HG03457 (cell line): ENCODE measurements around the gene C2orf72.

Source experiments
- ATAC-seq: cut with Tn5 transposase; IDR thresholded peaks from one replicate; pipeline ENCODE4 v1.9.1; 2021; ENCODE audit warnings: moderate number of reproducible peaks; ENCODE audit not compliant: unreplicated experiment

Gene C2orf72

DNA sequence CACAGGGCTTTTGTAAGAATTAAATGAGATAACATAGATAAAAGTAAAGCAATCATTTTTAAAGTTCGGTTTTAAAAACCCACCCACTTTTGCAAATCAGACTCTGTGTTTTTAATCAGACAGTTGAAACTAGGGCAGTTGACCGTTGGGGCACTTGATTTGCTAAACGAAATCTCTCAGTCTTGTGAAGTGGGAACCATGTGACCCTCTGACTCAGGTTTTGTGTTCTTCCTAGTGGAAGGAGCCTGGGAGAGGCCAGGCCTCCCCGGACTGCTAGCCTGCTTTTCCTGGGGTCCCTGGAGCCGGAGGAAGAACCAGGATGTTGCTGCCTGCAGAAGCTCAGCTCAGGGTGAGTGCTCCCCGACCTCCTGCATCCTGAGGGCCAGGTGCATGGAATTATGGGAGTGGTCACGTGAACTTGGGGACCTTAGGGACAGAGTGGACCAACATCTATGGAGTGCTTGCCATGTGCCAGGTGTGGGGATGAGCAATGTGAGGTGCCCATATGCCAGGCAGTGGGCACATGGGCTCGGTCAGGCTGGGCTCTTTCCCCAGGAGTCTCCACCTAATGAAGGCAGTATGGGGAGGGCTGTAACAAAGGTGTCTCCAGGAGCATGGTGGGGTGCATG, 3.9 kb downstream of the C2orf72 start:
- ATAC-seq, result no peak

DNA sequence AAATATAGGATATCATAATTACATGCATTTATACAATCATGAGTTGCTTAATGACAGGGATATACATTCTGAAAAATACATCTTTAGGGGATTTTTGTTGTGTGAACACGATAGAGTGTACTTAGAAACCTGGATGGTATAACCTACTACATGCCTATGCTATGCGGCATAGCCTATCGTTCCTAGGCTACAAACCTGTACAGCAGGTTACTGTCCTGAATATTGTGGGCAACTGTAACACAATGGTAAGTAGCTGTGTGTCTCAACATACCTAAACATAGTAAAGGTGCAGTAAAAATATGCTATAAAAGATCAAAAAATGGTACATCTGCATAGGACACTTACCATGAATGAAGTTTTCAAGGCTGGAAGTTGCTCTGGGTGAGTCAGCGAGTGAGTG, 6.5 kb downstream of the C2orf72 start:
- ATAC-seq, result no peak

DNA sequence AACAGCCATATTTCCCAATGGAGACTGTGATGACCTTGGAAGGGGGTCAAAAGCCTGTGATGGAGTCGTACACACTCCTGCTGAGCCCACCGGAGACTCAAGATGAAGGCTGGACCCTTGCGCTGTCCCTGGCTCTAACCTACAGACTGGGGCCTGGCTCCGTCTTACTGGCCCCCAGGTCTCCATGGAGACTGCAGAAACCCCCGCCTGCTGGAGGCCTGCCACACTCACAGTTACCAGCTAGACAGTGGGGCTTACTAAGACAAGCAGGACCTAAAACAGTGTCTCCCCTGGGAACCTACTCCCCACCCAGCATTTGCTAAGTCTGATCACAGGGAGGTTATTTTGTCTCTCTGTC, 9.6 kb downstream of the C2orf72 start:
- ATAC-seq, result no peak

DNA sequence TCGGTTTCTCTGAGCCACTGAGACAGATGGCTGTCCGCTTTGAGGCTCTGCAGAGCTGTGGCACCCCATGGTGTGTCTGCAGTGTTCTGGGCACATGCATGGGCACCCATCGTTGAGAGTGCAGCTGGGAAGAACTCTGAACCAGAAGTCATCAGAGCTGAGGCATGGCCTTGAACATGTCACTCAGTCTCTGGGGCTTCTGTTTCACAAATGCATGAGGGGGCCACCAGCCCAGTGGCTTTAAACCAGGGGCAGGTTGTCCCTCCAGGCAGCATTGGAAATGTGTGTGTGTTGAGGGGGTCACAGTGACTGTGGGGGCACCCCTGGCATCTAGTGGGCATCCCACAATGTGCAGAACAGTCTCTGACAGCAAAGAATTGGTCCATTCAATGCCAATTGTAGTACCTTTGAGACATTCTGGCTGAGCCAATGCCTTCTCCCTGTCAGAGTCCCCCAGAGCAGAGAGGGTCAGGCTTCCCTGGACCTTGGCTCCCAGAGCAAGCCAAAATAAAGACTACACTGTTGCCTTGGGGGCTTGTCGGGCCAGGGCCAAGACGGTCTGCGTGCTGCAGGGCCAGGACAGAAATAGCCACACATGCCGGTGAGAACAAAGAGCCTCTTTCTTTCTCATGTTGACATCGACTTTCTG, 10.1 kb downstream of the C2orf72 start:
- no peak for ATAC-seq

DNA sequence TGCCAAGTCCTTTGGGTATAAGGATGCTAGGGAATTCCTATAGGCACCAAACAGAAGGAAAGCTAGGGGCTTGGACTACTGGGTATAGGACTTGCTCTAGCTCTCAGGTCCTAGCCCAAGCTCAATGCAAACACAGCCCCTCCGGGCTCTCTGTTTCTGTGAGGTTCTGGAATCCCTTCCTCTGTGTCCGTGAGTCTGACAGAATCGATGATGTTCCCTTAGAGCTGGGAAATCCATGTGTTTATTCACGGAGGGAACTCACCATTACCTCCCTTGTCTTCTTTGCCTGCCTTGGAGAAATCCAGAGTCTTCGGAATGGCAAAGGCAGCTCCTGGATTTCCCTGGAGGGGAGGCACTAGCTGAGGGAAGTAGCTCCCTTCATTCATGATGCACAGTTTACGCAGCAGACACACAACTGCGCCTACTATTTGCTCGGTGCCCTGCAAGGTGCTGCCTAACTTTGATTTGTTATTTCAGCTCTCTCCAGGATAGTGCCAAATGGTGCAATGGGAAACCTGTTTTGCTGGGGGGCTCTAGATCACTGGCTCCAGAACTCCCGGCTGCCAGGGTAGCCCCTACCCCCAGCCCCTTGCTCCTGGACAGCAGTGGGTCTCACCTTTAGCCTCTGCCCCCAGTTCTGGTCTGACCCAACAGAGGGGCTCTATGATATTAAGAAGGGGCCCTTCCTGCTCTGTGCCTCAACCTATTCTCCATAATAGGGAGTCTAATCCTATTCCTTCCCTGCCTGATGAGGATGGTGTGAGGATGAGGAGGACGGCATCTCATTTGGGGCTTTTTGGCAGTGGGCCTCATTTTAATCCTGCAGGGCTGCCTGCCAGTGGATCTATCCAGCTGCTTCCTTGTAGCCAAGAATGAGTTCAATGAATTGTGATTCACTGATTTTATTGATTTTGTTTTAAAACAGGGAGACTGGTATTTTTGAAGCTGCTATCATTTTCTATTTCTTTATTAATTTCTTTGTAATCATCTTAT, 10.9 kb downstream of the C2orf72 start:
- ATAC-seq, result no peak

DNA sequence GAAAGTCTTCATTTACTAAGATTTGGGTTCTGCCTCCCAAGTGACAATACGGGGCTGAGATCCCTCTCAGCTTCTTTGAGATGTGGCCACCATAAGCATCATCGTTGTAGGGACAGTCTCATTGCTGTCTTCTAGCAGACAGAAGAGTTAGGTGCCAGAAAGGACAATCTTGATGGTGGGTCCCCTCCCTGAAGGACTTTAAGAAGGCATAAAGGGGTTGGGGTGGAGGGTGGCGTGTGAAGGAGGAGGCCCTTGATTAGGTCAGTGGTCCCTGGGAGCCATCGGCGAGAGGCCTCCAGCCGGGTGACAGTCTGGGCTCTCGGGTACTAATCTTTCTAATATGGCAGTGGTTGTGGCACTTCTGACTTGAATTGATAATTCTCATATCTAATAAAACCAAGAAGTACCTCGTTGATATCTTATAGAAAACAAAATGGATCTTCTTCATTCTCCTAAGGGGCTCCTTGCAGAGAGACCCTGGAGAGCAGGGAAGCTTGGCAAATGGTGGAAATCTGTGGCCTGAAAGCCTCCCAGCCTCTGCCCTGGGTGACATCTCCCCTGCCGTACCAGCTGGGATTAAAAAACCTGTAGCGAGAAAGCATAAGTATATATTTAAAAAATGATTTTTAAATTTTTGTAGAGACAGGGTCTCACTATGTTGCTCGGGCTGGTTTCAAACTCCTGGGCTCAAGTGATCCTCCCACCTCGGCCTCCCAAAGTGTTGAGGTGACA, 12.1 kb downstream of the C2orf72 start:
- no peak for ATAC-seq

DNA sequence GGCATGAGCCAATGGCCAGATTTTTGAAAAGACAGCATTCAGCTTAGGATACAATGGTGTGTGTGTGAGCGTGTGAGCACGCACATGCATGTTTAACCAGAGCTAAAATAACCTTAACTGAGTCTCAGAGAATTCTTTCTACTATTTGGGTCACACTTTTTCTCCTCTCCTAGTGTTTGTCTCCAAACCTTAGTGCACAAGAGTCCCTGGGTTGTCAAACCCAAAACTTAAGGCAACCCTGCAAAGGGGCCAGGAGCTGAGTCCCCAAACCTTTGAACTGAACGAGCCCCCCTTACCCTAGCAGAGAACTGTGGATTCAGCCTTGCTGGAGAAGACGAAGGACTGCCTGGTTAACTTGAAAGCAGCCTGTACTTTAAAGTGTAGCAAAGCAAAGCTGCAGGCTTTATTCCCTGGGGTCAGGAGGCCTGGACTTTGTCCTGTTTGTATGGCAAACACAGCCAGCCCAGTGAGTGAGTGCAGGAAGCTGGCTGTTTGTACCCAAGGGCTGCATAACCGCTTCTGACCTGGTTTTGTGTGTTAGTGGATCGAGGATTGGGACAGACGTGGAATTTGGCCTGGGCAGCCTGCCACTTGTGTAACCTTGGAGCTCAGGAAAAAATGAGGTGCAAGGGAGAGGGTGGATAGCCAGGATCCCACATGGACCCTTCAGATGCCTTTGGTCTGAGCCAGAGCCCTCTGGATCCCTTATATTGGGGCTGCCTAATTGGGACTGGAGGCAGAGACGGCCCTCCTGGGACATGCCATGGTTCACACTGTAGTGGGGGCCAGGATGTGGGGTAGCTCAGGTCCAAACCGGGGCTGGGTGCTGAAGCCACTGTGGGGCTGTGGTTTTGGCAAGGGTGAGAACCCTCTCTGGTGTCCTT, 12.9 kb downstream of the C2orf72 start:
- no peak for ATAC-seq

DNA sequence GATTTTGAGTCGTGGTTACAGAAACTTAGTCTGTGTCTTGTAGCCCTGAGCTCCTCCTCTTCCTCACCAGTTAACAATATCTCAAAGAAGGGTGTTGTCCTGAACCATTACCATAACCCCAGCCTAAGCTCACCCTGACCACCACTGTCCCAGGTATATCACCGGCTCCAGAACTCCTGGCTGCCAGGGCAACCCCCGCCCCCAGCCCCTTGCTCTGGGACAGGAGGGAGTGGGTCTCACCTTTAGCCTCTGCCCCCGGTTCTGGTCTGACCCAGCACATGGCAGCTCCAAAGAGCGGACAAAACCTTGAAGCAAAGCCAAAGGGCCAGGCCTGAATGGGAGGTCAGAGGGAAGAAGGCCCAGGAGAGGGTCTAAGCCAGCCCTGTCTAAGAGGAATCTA, 13.8 kb downstream of the C2orf72 start:
- no peak for ATAC-seq

DNA sequence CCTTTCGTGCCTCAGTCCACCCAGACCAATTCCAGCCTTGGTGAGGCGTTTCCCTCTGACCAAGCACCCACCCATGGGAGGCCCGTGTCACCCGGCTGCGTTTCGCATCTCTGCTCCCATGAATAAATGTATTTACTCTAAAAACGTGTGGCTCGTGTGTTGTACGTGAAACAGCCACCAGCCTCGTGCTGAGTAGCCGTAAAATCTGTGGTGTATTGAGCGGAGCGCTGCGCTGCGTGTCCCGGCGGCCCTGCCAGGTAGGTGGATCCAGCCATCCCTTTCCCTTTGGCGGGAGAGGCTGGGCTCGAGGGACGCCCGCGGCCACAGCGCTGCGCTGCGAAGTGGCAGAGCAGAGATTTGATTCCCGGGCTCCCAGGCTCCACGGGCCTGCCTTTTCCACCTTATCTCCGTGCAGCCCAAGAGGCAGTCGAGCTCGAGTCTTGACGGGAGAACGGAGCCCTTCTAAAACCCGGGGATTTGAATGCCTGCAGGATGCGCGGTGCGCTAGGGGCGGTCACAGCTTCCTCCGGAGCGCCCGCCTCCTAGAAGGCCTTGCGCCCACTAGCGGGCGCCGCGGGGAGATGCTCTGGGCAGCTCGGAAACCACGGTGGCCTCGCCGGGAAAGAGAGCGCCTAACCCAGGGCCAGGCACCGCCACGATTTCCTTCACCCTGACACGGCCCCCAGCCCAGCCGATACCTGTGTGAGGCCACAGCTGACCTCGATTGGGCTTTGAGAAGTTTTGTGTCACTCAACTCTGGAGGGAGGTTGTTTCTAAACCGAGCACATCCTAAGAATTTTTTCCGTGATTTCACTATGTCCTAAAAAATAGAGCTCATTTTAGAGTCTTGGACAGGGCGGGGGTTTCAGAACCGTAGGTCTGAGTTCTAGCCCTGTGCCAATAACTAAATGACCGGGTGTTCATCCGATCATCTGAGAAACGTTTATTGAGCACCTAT, 15.4 kb downstream of the C2orf72 start:
- ATAC-seq, result peak; percentile 37

DNA sequence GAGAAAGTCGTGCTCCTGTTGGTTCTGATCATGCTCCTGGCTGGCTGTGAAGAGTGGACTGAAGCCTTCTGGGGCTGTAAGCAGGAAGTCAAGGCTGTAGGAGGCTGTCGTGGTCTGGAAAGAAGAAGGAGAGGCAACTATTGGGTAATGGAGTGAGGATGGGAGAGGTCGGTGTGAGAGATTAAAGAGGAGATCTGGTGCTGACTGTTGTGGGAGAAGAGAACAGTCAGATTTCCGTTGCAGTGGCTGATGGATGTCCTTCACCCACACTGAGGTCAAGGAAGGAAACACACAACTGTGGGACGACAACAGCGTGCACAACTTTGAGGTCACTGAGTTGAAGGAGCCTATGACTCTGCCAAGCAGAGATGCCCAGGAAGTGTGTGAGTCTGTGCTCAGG, 16.5 kb downstream of the C2orf72 start:
- ATAC-seq, result no peak

DNA sequence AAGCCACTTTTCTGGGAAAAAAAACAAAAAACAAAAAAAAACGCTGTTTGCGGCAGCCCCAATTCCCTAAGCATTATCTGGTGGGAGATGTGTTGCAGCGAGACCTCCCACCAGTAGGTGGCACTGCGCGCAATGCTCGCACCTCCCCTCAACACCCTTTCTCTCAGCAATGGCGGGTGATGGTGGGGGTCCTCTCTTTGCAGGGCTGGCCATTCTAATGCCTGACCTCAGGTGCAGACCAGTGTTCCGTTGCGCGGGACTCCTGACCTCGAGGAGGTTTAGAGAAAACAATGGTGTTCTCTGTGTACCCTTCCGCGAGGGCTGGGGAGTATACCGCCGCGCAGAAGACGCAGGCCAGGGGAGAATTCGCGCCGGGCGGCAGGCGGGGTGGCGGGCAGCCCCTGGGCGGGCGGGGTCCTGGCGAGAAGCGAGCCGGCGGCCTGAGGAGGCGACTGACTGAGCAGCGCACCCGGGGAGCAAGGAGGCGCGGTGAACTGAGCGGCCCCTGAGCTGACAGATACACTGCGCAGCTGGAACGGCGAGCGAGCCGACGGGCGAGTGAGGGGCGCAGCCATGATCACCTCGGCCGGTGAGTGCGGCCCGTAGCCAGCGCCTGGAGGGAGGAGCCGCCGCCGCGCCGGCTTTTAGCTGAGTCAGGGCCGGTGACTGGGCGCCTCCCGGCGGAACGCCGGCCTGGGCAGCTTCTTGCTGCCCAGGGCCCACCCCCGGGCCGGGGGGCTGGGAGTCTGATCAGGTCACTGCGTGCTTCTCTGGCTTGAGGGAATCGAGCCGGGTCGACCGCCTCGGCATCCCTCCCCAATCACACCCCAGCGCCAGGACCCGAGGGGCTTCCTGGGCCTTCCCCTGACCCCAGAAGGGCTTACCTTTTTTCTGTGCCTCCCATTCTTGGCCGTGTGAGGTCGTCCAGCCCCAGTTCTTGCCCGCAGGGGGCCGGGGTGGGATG, 19.4 kb downstream of the C2orf72 start, which contains the start of gene PSMD1:
PSMD1 (plus strand) TSS at position 415 of the 964 bp plus-strand sequence; CDS start at position 574, 159 bp downstream.
- ATAC-seq, result peak; percentile 44

DNA sequence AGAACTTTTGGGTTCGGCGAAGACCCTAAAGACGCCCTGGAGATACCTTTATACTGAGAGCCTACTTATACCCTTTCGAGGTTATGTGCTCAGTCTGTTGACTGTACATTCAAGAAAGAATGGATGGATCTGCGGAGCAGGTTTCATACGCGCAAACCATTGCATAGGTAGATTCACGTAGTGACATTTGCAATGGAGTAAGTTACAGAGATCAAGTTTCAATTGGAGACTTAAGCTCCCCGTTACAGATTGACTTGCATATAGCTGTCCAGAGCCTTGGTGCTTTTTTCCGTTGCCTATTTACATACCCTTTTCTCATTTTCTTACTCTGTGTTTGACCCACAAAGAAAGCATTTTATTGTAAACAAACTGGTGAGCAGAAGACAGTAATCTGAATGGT, 20.3 kb downstream of the C2orf72 start:
- no peak for ATAC-seq

DNA sequence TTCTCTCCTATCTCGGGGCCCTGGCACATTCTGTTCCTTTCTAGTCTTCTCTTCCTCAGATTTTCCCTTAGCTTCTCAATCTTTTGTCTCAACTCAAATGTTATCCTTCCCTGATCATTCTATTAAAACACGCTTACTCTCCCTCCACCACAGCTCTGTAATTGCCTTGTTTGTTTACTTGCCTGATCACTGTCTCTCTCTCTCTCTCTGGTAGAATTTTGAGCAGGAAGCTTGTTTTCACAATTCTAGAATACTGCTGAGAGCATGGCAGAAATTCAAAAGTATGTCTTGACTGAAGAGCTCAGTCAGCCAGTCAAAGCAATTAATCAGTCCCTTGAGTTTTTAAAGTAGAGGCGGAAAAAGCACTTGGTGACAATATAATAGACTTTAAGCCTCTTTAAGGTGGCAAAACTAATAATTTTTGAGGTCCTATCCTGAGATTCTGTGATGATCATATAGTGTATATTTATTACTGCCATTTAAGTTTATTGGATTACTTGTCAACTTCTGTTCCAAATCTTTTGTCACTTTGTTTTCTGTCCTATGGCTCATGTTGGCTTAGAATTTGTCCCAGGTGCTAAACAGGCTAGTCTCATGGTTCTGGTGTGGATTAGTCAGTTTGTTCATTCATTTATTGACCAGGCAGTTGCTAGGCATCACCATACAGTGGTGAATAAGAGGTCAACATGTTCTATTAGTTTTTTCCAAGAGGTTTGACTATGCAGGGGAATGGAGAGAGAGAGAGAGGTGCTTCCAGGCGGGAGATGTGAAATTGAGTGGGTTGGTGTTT, 21.6 kb downstream of the C2orf72 start:
- ATAC-seq, result no peak

DNA sequence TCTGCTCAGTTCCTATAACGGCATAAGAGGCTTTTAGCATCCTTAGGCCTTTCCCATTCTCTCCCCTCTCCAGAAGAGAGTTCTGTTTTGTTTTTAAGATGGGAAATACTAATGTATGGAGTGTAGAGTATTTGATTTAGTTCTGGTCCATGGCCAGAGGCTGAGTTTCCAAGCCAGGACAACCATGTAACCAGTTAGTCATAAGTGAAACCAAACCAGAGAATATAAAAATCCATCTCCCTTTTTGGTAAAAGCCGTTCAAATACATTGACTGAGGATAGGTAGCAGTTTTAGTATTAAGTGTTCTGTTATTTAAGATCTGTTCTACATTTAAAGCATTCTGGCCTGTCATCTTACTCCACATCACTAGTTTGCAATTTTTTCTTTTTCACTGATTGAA, 22.4 kb downstream of the C2orf72 start:
- ATAC-seq, result no peak

DNA sequence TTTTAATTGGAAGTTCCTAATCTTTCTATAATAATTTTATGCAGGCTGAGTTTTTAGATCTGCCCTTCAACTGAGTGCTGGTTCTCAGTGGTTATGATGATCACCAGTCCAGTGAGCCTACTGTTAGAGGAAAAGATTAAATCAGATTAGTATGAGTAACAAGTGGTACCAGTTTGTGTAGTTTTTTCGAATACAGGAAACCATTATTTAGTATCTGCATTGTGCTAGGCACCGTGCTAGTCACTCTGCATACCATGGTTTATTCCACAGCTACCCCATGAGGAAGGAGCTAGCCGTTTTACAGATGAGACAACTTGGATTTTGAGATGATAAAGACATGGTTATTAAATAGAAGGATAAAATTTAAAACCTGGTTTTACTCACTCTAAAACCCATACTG, 25.5 kb downstream of the C2orf72 start:
- no peak for ATAC-seq

DNA sequence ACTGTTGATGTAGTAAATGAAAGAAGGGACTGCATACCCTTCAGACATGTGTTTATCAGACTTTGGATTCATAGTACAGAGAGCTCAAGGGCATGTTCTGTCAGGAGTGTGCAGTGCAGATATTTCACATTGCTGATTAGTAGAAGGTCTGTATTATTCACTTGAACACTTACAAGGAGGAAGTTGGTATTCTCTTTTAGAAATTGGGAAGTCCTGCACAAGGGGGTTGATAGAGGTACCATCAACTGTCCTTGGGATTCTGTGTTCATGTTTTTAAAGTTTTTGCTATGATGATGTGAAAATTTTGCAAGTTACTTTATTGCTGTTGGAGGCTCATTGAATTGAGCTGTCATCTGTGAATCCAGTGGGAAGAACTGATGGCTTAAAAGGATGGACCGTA, 26.0 kb downstream of the C2orf72 start:
- no peak for ATAC-seq

DNA sequence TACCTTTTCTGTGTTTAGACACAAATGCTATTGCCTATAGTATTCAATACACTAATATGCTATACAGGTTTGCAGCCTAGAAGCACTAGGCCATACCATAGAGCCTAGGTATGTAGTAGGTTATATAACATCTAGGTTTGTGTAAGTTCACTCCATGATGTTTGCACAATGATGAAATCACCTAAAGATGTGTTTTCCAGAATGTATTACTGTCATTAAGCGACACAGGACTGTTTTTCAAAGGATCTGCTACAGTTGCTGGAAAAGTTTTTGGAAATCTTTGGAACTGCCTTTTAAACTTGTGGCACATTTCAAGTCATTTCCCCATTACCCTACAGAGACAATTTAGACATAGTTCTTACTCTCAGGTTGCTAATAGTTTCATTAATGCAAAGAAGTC, 28.6 kb downstream of the C2orf72 start:
- no peak for ATAC-seq
